OCI-LY7 (cell line): Measurements from ENCODE around the gene EMC9.

ENCODE experiments used
- EZH2phosphoT487 ChIP-seq: fragments of 200-600 bp; sonication (generic); IDR thresholded peaks from 2 replicates; pipeline ENCODE4 v1.6.1; 2018; ENCODE audit warnings: low read depth, borderline replicate concordance, mild to moderate bottlenecking, mixed run types, antibody characterized with exemption, low read length, moderate library complexity, mixed read lengths
- TF ChIP-seq, protein P1 (sequence below): fragments of 200-600 bp; sonication (generic); conservative IDR thresholded peaks from 2 replicates; pipeline ENCODE4 v1.5.1; 2014; ENCODE audit warnings: mild to moderate bottlenecking, antibody characterized with exemption, low read length, moderate library complexity, mixed read lengths

DNA sequence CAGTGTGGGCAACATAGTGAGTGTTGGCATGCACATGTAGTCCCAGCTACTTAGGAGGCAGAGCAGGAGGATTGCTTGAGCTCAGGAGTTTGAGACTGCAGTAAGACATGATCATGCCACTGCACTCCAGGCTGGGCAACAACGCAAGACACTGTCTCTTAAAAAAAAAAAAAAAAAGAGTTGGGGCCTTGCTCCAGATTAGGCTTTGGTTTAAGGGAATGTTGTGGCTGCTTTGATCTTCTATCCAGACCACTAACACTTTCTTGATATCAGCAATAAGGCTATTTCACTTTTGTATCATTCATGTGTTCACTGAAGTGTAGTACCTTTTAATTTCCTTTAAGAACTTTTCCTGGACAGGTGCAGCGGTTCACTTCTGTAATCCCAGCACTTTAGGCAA is 13.7 kb downstream of the EMC9 start:
- TF ChIP-seq, protein P1, sequence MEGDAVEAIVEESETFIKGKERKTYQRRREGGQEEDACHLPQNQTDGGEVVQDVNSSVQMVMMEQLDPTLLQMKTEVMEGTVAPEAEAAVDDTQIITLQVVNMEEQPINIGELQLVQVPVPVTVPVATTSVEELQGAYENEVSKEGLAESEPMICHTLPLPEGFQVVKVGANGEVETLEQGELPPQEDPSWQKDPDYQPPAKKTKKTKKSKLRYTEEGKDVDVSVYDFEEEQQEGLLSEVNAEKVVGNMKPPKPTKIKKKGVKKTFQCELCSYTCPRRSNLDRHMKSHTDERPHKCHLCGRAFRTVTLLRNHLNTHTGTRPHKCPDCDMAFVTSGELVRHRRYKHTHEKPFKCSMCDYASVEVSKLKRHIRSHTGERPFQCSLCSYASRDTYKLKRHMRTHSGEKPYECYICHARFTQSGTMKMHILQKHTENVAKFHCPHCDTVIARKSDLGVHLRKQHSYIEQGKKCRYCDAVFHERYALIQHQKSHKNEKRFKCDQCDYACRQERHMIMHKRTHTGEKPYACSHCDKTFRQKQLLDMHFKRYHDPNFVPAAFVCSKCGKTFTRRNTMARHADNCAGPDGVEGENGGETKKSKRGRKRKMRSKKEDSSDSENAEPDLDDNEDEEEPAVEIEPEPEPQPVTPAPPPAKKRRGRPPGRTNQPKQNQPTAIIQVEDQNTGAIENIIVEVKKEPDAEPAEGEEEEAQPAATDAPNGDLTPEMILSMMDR: no peak
- no peak for TF ChIP-seq EZH2phosphoT487
